Fibroblast of lung (primary cell): ENCODE data around the gene FAP. TPM values are rescaled to one million over a fixed set of nuclear protein-coding genes. Genes with fewer than 3 reads are reported as not detected.

ENCODE experiments used
- DNase-seq, 2 donors: peaks; one replicate each; pipeline versions ENCODE4 v3.0.0 to v3.0.0-alpha.2; 2010; ENCODE audit warnings: low read depth in 2 of 2
- H2AFZ ChIP-seq: 2 replicates; pipeline ENCODE4 v1.5.1; 2012; ENCODE audit warnings: low read length, control low read depth, inconsistent platforms
- H3K27ac ChIP-seq: 2 replicates; pipeline ENCODE4 v1.5.1; 2011; ENCODE audit warnings: low read length, control low read depth; ENCODE audit not compliant: insufficient read depth
- H3K27me3 ChIP-seq: 2 replicates; pipeline ENCODE4 v1.5.1; 2011; ENCODE audit warnings: mild to moderate bottlenecking, low read length; ENCODE audit not compliant: control insufficient read depth, insufficient read depth
- H3K36me3 ChIP-seq: 2 replicates; pipeline ENCODE4 v1.5.1; 2011; ENCODE audit warnings: low read length; ENCODE audit not compliant: control insufficient read depth, insufficient read depth
- H3K4me1 ChIP-seq: 2 replicates; pipeline ENCODE4 v1.5.1; 2011; ENCODE audit warnings: low read length; ENCODE audit not compliant: control insufficient read depth, insufficient read depth; ENCODE audit errors: extremely low read depth
- H3K4me2 ChIP-seq: 2 replicates; pipeline ENCODE4 v1.5.1; 2011; ENCODE audit warnings: low read length, control low read depth; ENCODE audit not compliant: insufficient read depth; ENCODE audit errors: extremely low read depth
- H3K4me3 ChIP-seq, 4 experiments: fragments of 200-600 bp in 1 of 4; sonication (generic) in 1 of 4; replicated peaks in 1 of 4; 2 replicates each; pipeline ENCODE4 v1.5.1; 2011 to 2016; ENCODE audit warnings: low read length in 4 of 4, low read depth in 3 of 4, mild to moderate bottlenecking in 3 of 4, control low read depth in 2 of 4, inconsistent platforms in 1 of 4, mixed read lengths in 1 of 4; ENCODE audit not compliant: insufficient read depth in 1 of 4; ENCODE audit errors: control extremely low read depth in 1 of 4
- H3K79me2 ChIP-seq: 2 replicates; pipeline ENCODE4 v1.5.1; 2012; ENCODE audit warnings: mild to moderate bottlenecking, low read length, inconsistent platforms; ENCODE audit not compliant: control insufficient read depth, insufficient read depth
- H3K9ac ChIP-seq: 2 replicates; pipeline ENCODE4 v1.5.1; 2011; ENCODE audit warnings: mild to moderate bottlenecking, low read length, control low read depth; ENCODE audit not compliant: insufficient read depth
- H3K9me3 ChIP-seq: 2 replicates; pipeline ENCODE4 v1.5.1; 2012; ENCODE audit warnings: low read depth, low read length; ENCODE audit not compliant: control insufficient read depth, insufficient read depth
- H4K20me1 ChIP-seq: 2 replicates; pipeline ENCODE4 v1.5.1; 2011; ENCODE audit warnings: low read length; ENCODE audit not compliant: control insufficient read depth, insufficient read depth; ENCODE audit errors: extremely low read depth
- EZH2 ChIP-seq: IDR thresholded peaks from 2 replicates; pipeline ENCODE4 v1.5.1; 2012; ENCODE audit warnings: low read length, control low read depth, mild to moderate bottlenecking; ENCODE audit errors: missing control alignments
- polyA plus RNA-seq, 2 donors: library from polyadenylated mRNA; depleted of rRNA in 1 of 2; stranded (reverse) in 1 of 2; unstranded in 1 of 2; fragments of >200 nt; gene quantifications; 2 replicates each; pipeline ENCODE4 v1.2.1, GENCODE V29; 2011 to 2012; ENCODE audit warnings: missing spikeins in 1 of 2
- total RNA-seq: library from RNA; depleted of rRNA; stranded (reverse); fragments of >200 nt; gene quantifications from 2 replicates; pipeline ENCODE4 v1.2.1, GENCODE V29; 2014
- TF ChIP-seq, protein P1 (sequence below), 2 donors: IDR thresholded peaks in 1 of 2; conservative IDR thresholded peaks in 1 of 2; 1 replicate in 1 of 2; 2 replicates in 1 of 2; pipeline ENCODE4 v1.5.1; 2011 to 2012; ENCODE audit warnings: low read length in 2 of 2, control low read depth in 1 of 2, inconsistent platforms in 1 of 2, low read depth in 1 of 2, mild to moderate bottlenecking in 1 of 2

FAP gene
- total and polyA plus RNA-seq, 2 donors (not counting 1 experiment from before 2014, with no cell fraction given): 96.1 to 140 TPM

GRCh38 chr2:162198239-162198638, 45.0 kb downstream of the FAP start:
- Histone ChIP-seq H2AFZ (no peak overlapping the region), H3K27me3 (no peaks in the 10 kb centered on the region), H3K4me3 (no peak overlapping the region), H4K20me1 (no peaks in the 10 kb centered on the region), H3K36me3 (peaks cover 10% of the 10 kb centered on the region), H3K4me2 (no peak overlapping the region), H3K9me3 (no peaks in the 10 kb centered on the region), H3K79me2 (no peaks in the 10 kb centered on the region), H3K27ac (no peak overlapping the region), H3K9ac (no peak overlapping the region), H3K4me1 (peaks cover 8% of the 10 kb centered on the region)
- TF ChIP-seq EZH2: no peak
- TF ChIP-seq, protein P1, sequence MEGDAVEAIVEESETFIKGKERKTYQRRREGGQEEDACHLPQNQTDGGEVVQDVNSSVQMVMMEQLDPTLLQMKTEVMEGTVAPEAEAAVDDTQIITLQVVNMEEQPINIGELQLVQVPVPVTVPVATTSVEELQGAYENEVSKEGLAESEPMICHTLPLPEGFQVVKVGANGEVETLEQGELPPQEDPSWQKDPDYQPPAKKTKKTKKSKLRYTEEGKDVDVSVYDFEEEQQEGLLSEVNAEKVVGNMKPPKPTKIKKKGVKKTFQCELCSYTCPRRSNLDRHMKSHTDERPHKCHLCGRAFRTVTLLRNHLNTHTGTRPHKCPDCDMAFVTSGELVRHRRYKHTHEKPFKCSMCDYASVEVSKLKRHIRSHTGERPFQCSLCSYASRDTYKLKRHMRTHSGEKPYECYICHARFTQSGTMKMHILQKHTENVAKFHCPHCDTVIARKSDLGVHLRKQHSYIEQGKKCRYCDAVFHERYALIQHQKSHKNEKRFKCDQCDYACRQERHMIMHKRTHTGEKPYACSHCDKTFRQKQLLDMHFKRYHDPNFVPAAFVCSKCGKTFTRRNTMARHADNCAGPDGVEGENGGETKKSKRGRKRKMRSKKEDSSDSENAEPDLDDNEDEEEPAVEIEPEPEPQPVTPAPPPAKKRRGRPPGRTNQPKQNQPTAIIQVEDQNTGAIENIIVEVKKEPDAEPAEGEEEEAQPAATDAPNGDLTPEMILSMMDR (conservative IDR thresholded peaks at IDR 0.05 in 1 of 2, IDR thresholded peaks at IDR 0.05 in 1 of 2; ENCODE audit: low read depth in 1 of 2, low read length in 2 of 2): no peak
- peak; percentile 38 to 83 for DNase-seq

- peak; percentile 54 to 85 for DNase-seq
- Histone ChIP-seq H3K9ac (no peak overlapping the region), H3K27me3 (no peaks in the 10 kb centered on the region), H3K36me3 (peaks cover 10% of the 10 kb centered on the region), H3K4me2 (peak overlapping the region; percentile 38), H3K4me3 (no peak overlapping the region), H4K20me1 (no peaks in the 10 kb centered on the region), H3K9me3 (no peaks in the 10 kb centered on the region), H3K4me1 (peaks cover 8% of the 10 kb centered on the region), H2AFZ (no peak overlapping the region), H3K27ac (peak overlapping the region; percentile 36), H3K79me2 (no peaks in the 10 kb centered on the region)
- TF ChIP-seq, protein P1 (conservative IDR thresholded peaks at IDR 0.05 in 1 of 2, IDR thresholded peaks at IDR 0.05 in 1 of 2; ENCODE audit: low read depth in 1 of 2, low read length in 2 of 2): no peak
- TF ChIP-seq EZH2: no peak
Observed at GRCh38 chr2:162197069-162197825, 46.0 kb downstream of the FAP start.

GRCh38 chr2:162196638-162197037, 46.6 kb downstream of the FAP start:
- H3K36me3 ChIP-seq: peaks cover 10% of the 10 kb centered on the region
- H3K4me2 ChIP-seq: no peak overlapping the region
- no peak overlapping the region for H3K9ac ChIP-seq
- TF ChIP-seq, protein P1 (conservative IDR thresholded peaks at IDR 0.05 in 1 of 2, IDR thresholded peaks at IDR 0.05 in 1 of 2; ENCODE audit: low read depth in 1 of 2, low read length in 2 of 2): no peak
- TF ChIP-seq EZH2: no peak
- no peaks in the 10 kb centered on the region for H3K79me2 ChIP-seq
- H3K27ac ChIP-seq: no peak overlapping the region
- H4K20me1 ChIP-seq: no peaks in the 10 kb centered on the region
- no peaks in the 10 kb centered on the region for H3K27me3 ChIP-seq
- H3K9me3 ChIP-seq: no peaks in the 10 kb centered on the region
- no peak overlapping the region for H3K4me3 ChIP-seq
- H2AFZ ChIP-seq: no peak overlapping the region
- DNase-seq: peak; percentile 25 to 83
- peaks cover 8% of the 10 kb centered on the region for H3K4me1 ChIP-seq
